Measurements from ENCODE around the gene TMEM120A.

The TMEM120A gene

DNA sequence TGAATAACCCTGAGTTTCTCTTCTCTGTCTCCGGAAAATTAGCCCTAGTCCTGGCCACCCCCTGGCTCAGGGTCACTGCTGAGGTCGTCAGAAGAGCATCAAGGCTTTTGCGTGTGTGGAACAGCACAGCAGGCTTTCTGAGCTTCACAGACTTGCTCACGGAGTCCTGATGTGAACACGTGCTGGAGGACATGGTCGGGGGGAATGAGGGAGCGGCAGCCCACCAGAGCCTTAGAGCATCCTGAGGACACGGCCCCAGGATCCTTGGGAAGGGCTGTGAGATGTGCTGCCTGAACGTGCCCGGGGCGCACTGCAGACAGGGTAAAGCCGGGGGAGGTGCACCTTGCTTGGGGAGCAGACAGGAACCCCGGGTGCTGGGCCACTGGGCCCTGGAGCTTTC lies 28.8 kb downstream of the TMEM120A start:
- Histone ChIP-seq H3K79me2 (ENCODE audit: insufficient read depth, low read length) (no peaks in the 10 kb centered on the region), H3K4me2 (ENCODE audit: low read depth, low read length, poor library complexity, severe bottlenecking) (no peak overlapping the region), H3K27me3 (ENCODE audit: insufficient read depth, low read length, poor library complexity, severe bottlenecking) (no peaks in the 10 kb centered on the region), H3K9me2 (replicated peaks; ENCODE audit: low read depth, low read length) (no peaks in the 10 kb centered on the region), H3K36me3 (ENCODE audit: insufficient read depth, low read length) (no peaks in the 10 kb centered on the region), H3F3A (ENCODE audit: low read depth) (no peaks in the 10 kb centered on the region), H3K9ac (ENCODE audit: low read depth, low read length, poor library complexity, severe bottlenecking) (no peak overlapping the region), H2AFZ (ENCODE audit: low read length) (no peak overlapping the region), H3K4me1 (ENCODE audit: insufficient read depth, low read length, poor library complexity, severe bottlenecking) (no peaks in the 10 kb centered on the region), H3K4me3 (ENCODE audit: low read length, poor library complexity, severe bottlenecking) (no peak overlapping the region), H4K20me1 (ENCODE audit: insufficient read depth, low read length, poor library complexity, severe bottlenecking) (no peaks in the 10 kb centered on the region), H3K9me3 (ENCODE audit: insufficient read depth, low read depth, low read length) (no peaks in the 10 kb centered on the region)
- TF ChIP-seq, protein P1, sequence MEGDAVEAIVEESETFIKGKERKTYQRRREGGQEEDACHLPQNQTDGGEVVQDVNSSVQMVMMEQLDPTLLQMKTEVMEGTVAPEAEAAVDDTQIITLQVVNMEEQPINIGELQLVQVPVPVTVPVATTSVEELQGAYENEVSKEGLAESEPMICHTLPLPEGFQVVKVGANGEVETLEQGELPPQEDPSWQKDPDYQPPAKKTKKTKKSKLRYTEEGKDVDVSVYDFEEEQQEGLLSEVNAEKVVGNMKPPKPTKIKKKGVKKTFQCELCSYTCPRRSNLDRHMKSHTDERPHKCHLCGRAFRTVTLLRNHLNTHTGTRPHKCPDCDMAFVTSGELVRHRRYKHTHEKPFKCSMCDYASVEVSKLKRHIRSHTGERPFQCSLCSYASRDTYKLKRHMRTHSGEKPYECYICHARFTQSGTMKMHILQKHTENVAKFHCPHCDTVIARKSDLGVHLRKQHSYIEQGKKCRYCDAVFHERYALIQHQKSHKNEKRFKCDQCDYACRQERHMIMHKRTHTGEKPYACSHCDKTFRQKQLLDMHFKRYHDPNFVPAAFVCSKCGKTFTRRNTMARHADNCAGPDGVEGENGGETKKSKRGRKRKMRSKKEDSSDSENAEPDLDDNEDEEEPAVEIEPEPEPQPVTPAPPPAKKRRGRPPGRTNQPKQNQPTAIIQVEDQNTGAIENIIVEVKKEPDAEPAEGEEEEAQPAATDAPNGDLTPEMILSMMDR (conservative IDR thresholded peaks at IDR 0.05; ENCODE audit: low read length), result no peak
- TF ChIP-seq EZH2phosphoT487 (IDR thresholded peaks at IDR 0.05; ENCODE audit: borderline replicate concordance), result no peak

DNA sequence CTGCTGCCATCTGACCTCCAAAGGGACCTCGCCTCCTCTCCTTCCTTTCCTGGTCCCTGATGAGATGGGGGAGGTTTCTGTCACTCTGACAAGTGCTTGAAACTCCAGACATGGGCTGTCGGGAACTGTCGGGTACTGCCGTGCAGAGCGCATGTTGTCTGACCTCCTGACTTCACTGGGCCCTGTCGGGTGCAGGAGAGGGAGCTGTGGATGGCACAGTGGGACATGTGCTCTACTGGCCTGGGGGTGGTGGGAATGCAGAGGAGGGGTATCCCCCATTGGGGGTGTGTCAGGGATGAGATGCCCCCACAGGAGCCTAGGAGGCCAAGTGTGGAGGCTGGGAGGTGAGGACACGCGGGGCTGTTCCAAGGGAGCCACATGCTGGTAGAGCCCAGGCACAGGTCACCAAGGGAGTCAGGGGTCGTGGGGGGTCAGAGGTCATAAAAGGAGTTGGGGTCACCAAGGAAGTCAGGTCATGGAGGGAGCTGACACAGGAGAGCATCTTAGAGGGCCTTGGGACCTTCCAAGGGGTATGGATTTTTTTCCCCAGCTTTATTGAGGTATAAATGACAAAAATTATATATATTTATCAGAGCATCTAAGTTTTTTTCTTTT lies 30.9 kb downstream of the TMEM120A start:
- no peaks in the 10 kb centered on the region for H3K9me3 ChIP-seq (ENCODE audit: insufficient read depth, low read depth, low read length)
- H3K9me2 ChIP-seq (replicated peaks; ENCODE audit: low read depth, low read length), result no peaks in the 10 kb centered on the region
- no peaks in the 10 kb centered on the region for H3K36me3 ChIP-seq (ENCODE audit: insufficient read depth, low read length)
- H3K27me3 ChIP-seq (ENCODE audit: insufficient read depth, low read length, poor library complexity, severe bottlenecking), result no peaks in the 10 kb centered on the region
- H3K9ac ChIP-seq (ENCODE audit: low read depth, low read length, poor library complexity, severe bottlenecking), result no peak overlapping the region
- H3K4me2 ChIP-seq (ENCODE audit: low read depth, low read length, poor library complexity, severe bottlenecking), result no peak overlapping the region
- H3F3A ChIP-seq (ENCODE audit: low read depth), result no peaks in the 10 kb centered on the region
- H3K4me1 ChIP-seq (ENCODE audit: insufficient read depth, low read length, poor library complexity, severe bottlenecking), result no peaks in the 10 kb centered on the region
- H4K20me1 ChIP-seq (ENCODE audit: insufficient read depth, low read length, poor library complexity, severe bottlenecking), result no peaks in the 10 kb centered on the region
- no peaks in the 10 kb centered on the region for H3K79me2 ChIP-seq (ENCODE audit: insufficient read depth, low read length)
- H2AFZ ChIP-seq (ENCODE audit: low read length), result no peak overlapping the region
- TF ChIP-seq EZH2phosphoT487 (IDR thresholded peaks at IDR 0.05; ENCODE audit: borderline replicate concordance), result no peak
- TF ChIP-seq, protein P1 (conservative IDR thresholded peaks at IDR 0.05; ENCODE audit: low read length), result no peak
- no peak overlapping the region for H3K4me3 ChIP-seq (ENCODE audit: low read length, poor library complexity, severe bottlenecking)

DNA sequence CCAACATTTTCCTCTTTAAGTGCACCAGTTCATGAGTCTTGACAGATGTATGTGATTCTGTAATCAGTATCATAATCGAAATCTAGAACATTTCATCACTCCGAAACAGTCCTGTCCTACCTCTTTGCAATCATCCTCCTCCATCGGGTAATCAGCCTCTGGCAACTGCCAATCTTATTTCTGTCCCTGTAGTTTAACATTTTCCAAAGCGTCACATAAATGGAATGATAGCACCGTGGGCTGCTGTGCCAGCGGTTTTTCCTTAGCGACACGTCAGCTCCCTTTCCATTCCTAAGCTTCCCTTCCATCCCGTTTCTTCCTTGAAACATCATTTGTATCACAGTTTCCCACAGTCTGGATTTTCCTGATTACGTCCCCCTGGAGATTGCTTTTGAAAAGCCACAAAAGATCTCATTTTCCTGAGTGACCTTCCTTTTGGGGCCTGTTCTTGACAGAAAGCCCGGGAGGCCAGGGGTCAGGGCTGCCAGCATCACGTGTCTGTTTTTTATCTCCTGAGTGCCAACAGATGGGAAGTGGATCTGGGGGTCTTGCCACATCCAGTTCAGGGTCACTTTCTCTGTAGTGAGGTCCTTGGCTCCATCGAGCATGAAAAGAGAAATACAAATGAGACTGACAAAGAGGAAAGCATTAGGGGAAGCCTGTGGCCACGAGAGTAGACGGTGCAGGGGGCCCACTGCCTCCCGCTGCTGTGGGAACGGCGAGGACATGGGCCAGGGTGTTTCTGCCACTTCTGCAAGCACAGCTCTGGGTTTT lies 31.6 kb downstream of the TMEM120A start:
- no peaks in the 10 kb centered on the region for H3K9me3 ChIP-seq (ENCODE audit: insufficient read depth, low read depth, low read length)
- no peaks in the 10 kb centered on the region for H3K79me2 ChIP-seq (ENCODE audit: insufficient read depth, low read length)
- H3K9ac ChIP-seq (ENCODE audit: low read depth, low read length, poor library complexity, severe bottlenecking), result no peak overlapping the region
- no peaks in the 10 kb centered on the region for H4K20me1 ChIP-seq (ENCODE audit: insufficient read depth, low read length, poor library complexity, severe bottlenecking)
- H3K4me3 ChIP-seq (ENCODE audit: low read length, poor library complexity, severe bottlenecking), result no peak overlapping the region
- H3K4me1 ChIP-seq (ENCODE audit: insufficient read depth, low read length, poor library complexity, severe bottlenecking), result no peaks in the 10 kb centered on the region
- no peaks in the 10 kb centered on the region for H3K9me2 ChIP-seq (replicated peaks; ENCODE audit: low read depth, low read length)
- peaks cover 2% of the 10 kb centered on the region; the same call in 1 of the 2 replicates for H3K36me3 ChIP-seq (ENCODE audit: insufficient read depth, low read length)
- H3F3A ChIP-seq (ENCODE audit: low read depth), result no peaks in the 10 kb centered on the region
- H2AFZ ChIP-seq (ENCODE audit: low read length), result no peak overlapping the region
- no peaks in the 10 kb centered on the region for H3K27me3 ChIP-seq (ENCODE audit: insufficient read depth, low read length, poor library complexity, severe bottlenecking)
- TF ChIP-seq EZH2phosphoT487 (IDR thresholded peaks at IDR 0.05; ENCODE audit: borderline replicate concordance), result no peak
- TF ChIP-seq, protein P1 (conservative IDR thresholded peaks at IDR 0.05; ENCODE audit: low read length), result no peak
- no peak overlapping the region for H3K4me2 ChIP-seq (ENCODE audit: low read depth, low read length, poor library complexity, severe bottlenecking)

All from Loucy (cell line).